Measurements from ENCODE around the gene FSTL3.

DNA sequence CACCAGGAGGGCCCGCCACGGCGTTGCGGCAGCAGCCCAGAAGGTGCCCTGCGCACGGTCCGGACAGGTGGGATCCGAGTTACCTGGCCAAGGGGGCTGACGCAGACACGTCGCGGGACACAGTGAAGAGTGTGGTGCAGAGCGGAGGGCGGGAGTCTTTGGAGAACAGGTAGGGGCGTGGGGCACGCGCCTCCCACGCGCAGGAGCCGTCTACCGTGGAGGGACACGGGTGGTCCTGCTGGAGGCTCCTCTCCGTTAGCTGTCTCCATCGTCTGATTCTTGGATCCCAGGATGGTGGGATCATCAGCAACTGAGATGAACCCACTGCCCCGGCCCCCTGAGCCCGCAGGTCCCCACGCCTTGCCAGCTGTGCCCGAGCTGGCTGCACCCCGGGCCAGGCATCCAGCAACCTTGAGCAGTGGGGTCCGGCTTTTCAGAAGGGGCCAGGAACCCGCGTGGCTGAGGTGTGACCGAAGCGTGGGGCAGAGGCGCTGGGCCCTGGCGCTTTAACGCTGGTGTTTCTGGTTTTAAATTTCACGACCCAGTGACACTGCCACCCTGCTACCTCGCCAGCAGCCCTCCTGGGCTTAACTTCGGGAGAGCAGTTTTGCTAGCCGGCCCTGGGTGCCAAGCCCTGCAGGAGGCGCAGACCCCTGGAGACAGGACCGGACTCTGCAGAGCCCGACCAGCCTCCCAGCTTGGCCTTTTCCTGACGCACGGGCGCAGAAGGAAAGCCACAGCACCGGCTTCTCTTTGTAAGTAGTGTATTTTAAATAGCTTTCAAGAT is 29.2 kb upstream of the FSTL3 start:
- TF ChIP-seq, protein P1, sequence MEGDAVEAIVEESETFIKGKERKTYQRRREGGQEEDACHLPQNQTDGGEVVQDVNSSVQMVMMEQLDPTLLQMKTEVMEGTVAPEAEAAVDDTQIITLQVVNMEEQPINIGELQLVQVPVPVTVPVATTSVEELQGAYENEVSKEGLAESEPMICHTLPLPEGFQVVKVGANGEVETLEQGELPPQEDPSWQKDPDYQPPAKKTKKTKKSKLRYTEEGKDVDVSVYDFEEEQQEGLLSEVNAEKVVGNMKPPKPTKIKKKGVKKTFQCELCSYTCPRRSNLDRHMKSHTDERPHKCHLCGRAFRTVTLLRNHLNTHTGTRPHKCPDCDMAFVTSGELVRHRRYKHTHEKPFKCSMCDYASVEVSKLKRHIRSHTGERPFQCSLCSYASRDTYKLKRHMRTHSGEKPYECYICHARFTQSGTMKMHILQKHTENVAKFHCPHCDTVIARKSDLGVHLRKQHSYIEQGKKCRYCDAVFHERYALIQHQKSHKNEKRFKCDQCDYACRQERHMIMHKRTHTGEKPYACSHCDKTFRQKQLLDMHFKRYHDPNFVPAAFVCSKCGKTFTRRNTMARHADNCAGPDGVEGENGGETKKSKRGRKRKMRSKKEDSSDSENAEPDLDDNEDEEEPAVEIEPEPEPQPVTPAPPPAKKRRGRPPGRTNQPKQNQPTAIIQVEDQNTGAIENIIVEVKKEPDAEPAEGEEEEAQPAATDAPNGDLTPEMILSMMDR (IDR thresholded peaks at IDR 0.05) = no peak
- no peak for TF ChIP-seq POLR2A (IDR thresholded peaks at IDR 0.05; ENCODE audit: low read depth)

All from esophagus muscularis mucosa (tissue), 3 donors.